ENCODE measurements around the gene KDM4D. TPM values are rescaled to one million over a fixed set of nuclear protein-coding genes. Genes with fewer than 3 reads are reported as not detected.
A peak's percentile ranks its signal among the peaks of the same experiment; 100 is the strongest.

Gene KDM4D
- total RNA-seq, 1 donor from 2014 or later = 4.8 TPM

DNA sequence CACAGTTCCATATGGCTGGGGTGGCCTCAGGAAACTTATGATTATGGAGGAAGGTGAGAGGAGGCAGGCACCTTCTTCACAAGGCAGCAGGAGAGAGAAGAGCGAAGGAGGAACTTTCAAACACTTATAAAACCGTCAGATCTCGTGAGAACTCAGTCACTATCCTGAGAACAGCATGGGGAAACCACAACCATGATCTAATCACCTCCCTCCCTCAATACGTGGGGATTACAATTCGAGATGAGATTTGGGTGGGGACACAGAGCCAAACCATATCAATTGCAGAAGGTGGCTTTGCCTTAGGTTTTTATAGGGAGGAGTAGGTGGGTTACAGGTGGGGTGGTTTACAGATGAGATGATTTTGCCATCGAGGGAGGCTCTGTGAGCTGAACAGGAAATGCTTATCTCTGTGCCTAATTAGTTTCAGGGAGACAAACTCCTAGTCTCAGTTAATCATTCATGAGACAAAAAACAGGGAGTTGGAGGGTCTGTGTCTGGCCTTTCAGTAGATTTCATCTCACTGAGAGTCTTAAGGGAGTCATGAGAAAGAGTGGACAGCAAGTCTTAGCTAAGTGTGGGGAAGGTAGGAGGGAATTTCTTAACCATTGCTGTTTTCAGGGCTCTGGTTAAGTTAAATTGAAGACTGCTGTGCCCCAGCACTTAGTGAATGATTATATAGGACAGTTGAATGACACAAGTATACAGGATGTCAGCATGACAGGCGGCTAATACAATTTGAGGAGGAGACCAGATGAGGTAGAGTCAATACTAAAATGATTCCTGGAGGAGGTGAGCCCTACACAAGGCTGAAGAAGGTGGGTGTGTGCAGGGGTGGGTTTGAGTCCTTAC is 47.9 kb upstream of the KDM4D start:
- H3K9me3 Mint-ChIP-seq = no peaks in the 10 kb centered on the region
- H3K27ac Mint-ChIP-seq = peak overlapping the region; percentile 29

DNA sequence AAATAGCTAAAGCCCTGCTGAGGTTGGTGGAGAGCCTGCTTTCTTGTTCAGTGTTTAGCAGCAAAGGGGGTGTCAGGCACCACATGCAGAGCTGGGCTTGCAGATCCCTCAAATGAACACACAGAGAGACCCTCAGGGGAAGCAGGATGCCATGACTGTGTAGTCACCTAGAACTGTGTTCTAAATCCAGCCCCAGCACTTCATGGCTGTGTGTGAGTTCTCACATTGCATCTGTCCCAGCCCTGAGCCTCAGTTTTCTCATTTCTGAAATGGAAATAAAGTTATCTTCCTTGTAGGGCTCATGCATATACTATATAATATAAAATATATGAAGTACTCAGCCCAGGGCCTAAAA is 47.3 kb upstream of the KDM4D start:
- no peaks in the 10 kb centered on the region for H3K27me3 ChIP-seq
- no peaks in the 10 kb centered on the region for H3F3A ChIP-seq (ENCODE audit: low read depth)
- Mint-ChIP-seq H3K27me3 (ENCODE audit: insufficient read depth, low read depth) (peaks cover 2% of the 10 kb centered on the region), H3K27ac (peak overlapping the region; percentile 29), H3K36me3 (no peaks in the 10 kb centered on the region), H3K4me1 (peaks cover 68% of the 10 kb centered on the region), H3K4me3 (peak overlapping the region; percentile 30), H3K9me3 (no peaks in the 10 kb centered on the region)
- TF ChIP-seq, protein P1, sequence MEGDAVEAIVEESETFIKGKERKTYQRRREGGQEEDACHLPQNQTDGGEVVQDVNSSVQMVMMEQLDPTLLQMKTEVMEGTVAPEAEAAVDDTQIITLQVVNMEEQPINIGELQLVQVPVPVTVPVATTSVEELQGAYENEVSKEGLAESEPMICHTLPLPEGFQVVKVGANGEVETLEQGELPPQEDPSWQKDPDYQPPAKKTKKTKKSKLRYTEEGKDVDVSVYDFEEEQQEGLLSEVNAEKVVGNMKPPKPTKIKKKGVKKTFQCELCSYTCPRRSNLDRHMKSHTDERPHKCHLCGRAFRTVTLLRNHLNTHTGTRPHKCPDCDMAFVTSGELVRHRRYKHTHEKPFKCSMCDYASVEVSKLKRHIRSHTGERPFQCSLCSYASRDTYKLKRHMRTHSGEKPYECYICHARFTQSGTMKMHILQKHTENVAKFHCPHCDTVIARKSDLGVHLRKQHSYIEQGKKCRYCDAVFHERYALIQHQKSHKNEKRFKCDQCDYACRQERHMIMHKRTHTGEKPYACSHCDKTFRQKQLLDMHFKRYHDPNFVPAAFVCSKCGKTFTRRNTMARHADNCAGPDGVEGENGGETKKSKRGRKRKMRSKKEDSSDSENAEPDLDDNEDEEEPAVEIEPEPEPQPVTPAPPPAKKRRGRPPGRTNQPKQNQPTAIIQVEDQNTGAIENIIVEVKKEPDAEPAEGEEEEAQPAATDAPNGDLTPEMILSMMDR (IDR thresholded peaks at IDR 0.05) = no peak
- TF ChIP-seq EZH2 (IDR thresholded peaks at IDR 0.05) = no peak
- H3K27ac ChIP-seq = no peak overlapping the region
- H3K4me3 ChIP-seq = no peak overlapping the region
- no peak overlapping the region for H3K4me2 ChIP-seq
- H3K4me1 ChIP-seq = peaks cover 13% of the 10 kb centered on the region
- H4K20me1 ChIP-seq (ENCODE audit: low read depth) = no peaks in the 10 kb centered on the region
- no peaks in the 10 kb centered on the region for H3K9me3 ChIP-seq (ENCODE audit: low read depth)
- H3K9ac ChIP-seq = no peak overlapping the region
- H2AFZ ChIP-seq (replicated peaks) = no peak overlapping the region
- H3K79me2 ChIP-seq (ENCODE audit: low read depth) = no peaks in the 10 kb centered on the region
- DNase-seq (ENCODE audit: low spot score) = no peak
- no peaks in the 10 kb centered on the region for H3K36me3 ChIP-seq

More for the DNA sequence above, 47.9 kb upstream of the KDM4D start:
- DNase-seq (ENCODE audit: low spot score) = no peak
- TF ChIP-seq, protein P1 (IDR thresholded peaks at IDR 0.05) = no peak
- TF ChIP-seq EZH2phosphoT487 (IDR thresholded peaks at IDR 0.05) = no peak
- TF ChIP-seq EZH2 (IDR thresholded peaks at IDR 0.05) = no peak
- no peak overlapping the region for H3K9ac ChIP-seq
- peaks cover 13% of the 10 kb centered on the region for H3K4me1 ChIP-seq
- H3K9me3 ChIP-seq (ENCODE audit: low read depth) = no peaks in the 10 kb centered on the region
- no peak overlapping the region for H3K4me2 ChIP-seq
- H3F3A ChIP-seq (ENCODE audit: low read depth) = no peaks in the 10 kb centered on the region
- no peak overlapping the region for H2AFZ ChIP-seq (replicated peaks)
- H3K79me2 ChIP-seq (ENCODE audit: low read depth) = no peaks in the 10 kb centered on the region
- no peaks in the 10 kb centered on the region for H3K36me3 ChIP-seq
- no peaks in the 10 kb centered on the region for H4K20me1 ChIP-seq (ENCODE audit: low read depth)
- no peaks in the 10 kb centered on the region for H3K27me3 ChIP-seq
- peaks cover 68% of the 10 kb centered on the region for H3K4me1 Mint-ChIP-seq
- no peak overlapping the region for H3K27ac ChIP-seq
- no peak overlapping the region for H3K4me3 ChIP-seq
- H3K27me3 Mint-ChIP-seq (ENCODE audit: insufficient read depth, low read depth) = peaks cover 2% of the 10 kb centered on the region
- no peaks in the 10 kb centered on the region for H3K36me3 Mint-ChIP-seq
- H3K4me3 Mint-ChIP-seq = peak overlapping the region; percentile 30

DNA sequence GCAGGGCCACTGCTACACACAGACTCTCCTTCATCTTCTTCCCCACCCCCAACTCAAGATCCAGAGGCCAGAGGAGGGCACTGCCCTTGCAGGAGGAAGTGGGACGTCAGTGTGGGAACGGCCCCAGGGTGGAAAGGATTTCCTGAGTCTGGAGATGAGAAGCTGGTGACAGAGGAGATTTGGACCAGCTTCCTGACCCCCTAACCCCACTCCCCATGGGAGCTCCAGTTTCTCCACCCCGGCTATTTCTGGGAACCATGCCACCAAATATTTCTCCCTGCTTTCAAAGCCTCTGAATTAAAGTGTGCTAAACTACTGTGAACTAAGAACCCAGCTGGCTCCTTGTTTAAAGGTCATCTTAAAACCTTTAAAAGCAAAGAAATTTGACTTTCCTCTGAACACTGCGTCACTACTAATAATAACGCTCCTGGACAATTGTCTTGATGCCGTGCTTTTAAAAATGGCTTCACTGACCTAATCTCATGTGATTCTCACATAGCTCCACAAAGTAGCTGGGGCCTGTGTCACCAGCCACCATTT is 46.7 kb upstream of the KDM4D start:
- DNase-seq (ENCODE audit: low spot score) = no peak
- Histone ChIP-seq H3K4me2 (no peak overlapping the region), H3K27ac (no peak overlapping the region), H3K36me3 (no peaks in the 10 kb centered on the region), H3F3A (ENCODE audit: low read depth) (no peaks in the 10 kb centered on the region), H3K27me3 (no peaks in the 10 kb centered on the region), H3K79me2 (ENCODE audit: low read depth) (no peaks in the 10 kb centered on the region), H4K20me1 (ENCODE audit: low read depth) (no peaks in the 10 kb centered on the region), H2AFZ (replicated peaks) (peak overlapping the region; percentile 22), H3K4me1 (peaks cover 13% of the 10 kb centered on the region), H3K9me3 (ENCODE audit: low read depth) (no peaks in the 10 kb centered on the region), H3K4me3 (no peak overlapping the region), H3K9ac (no peak overlapping the region)
- Mint-ChIP-seq H3K4me3 (no peak overlapping the region), H3K9me3 (no peaks in the 10 kb centered on the region), H3K36me3 (no peaks in the 10 kb centered on the region), H3K27ac (peak overlapping the region; percentile 80), H3K4me1 (peaks cover 64% of the 10 kb centered on the region), H3K27me3 (ENCODE audit: insufficient read depth, low read depth) (peaks cover 2% of the 10 kb centered on the region)
- no peak for TF ChIP-seq EZH2 (IDR thresholded peaks at IDR 0.05)
- no peak for TF ChIP-seq EZH2phosphoT487 (IDR thresholded peaks at IDR 0.05)
- TF ChIP-seq, protein P1 (IDR thresholded peaks at IDR 0.05) = no peak
